Endothelial cell of umbilical vein (primary cell): ENCODE data around the gene ABCC1. TPM values are rescaled to one million over a fixed set of nuclear protein-coding genes. Genes with fewer than 3 reads are reported as not detected.

ENCODE experiments used
- BruUV-seq: library from RNA; stranded (reverse); fragments of 400-500 nt; replicated peaks from 2 replicates; lab custom pipeline; 2021; lab: Mats Ljungman, UMichigan
- CTCF ChIA-PET: fragments of 300-600, 350-600 bp; sonication (Branson Sonifier 250); formaldehyde crosslinking; loops from one replicate; lab custom pipeline; 2021; ENCODE audit warnings: antibody characterized with exemption, inconsistent platforms; lab: Charles Lee
- POLR2A ChIA-PET: fragments of 300-600, 350-600 bp; sonication (Branson Sonifier 250); formaldehyde crosslinking; loops from one replicate; lab custom pipeline; 2021; ENCODE audit warnings: antibody characterized with exemption, inconsistent platforms; lab: Charles Lee
- DNase-seq: peaks from one replicate; pipeline ENCODE4 v3.0.0-alpha.2; 2011; ENCODE audit warnings: low read depth, low spot score
- FAIRE-seq: peaks from 2 replicates; lab custom pipeline; 2011; peaks lifted over from hg19 to GRCh38; lab: Jason Lieb, UNC
- H2AFZ ChIP-seq: 2 replicates; pipeline ENCODE4 v1.6.0; 2012; ENCODE audit warnings: low read depth, low read length, control low read depth, inconsistent platforms
- H3K27ac ChIP-seq: 2 replicates; pipeline ENCODE4 v1.5.1; 2011; ENCODE audit warnings: low read depth, mild to moderate bottlenecking, control low read depth, low read length, moderate library complexity; ENCODE audit not compliant: insufficient read depth
- H3K27me3 ChIP-seq, 2 experiments: 2 replicates each; pipeline versions ENCODE4 v1.6.0 to v1.6.1; 2011; ENCODE audit warnings: low read length in 2 of 2, mixed read lengths in 1 of 2; ENCODE audit not compliant: control insufficient read depth in 2 of 2, insufficient read depth in 2 of 2
- H3K36me3 ChIP-seq, 2 experiments: 2 replicates in 1 of 2; 3 replicates in 1 of 2; pipeline ENCODE4 v1.5.1; 2011; ENCODE audit warnings: low read length in 2 of 2, mild to moderate bottlenecking in 1 of 2, moderate library complexity in 1 of 2; ENCODE audit not compliant: control insufficient read depth in 2 of 2, insufficient read depth in 2 of 2; ENCODE audit errors: extremely low read depth in 1 of 2
- H3K4me1 ChIP-seq: 3 replicates; pipeline ENCODE4 v1.5.1; 2011; ENCODE audit warnings: mild to moderate bottlenecking, low read length; ENCODE audit not compliant: control insufficient read depth, insufficient read depth; ENCODE audit errors: extremely low read depth
- H3K4me2 ChIP-seq: 2 replicates; pipeline ENCODE4 v1.6.1; 2011; ENCODE audit warnings: low read length, control low read depth, mixed read lengths; ENCODE audit not compliant: insufficient read depth
- H3K4me3 ChIP-seq, 3 experiments: fragments of 200-600 bp in 1 of 3; sonication (generic), shearing (Covaris generic) in 1 of 3; replicated peaks in 1 of 3; 2 replicates each; pipeline ENCODE4 v1.5.1; 2011 to 2016; ENCODE audit warnings: control low read depth in 3 of 3, low read length in 3 of 3, mild to moderate bottlenecking in 2 of 3, inconsistent platforms in 1 of 3, low read depth in 1 of 3, moderate library complexity in 1 of 3; ENCODE audit not compliant: insufficient read depth in 1 of 3
- H3K79me2 ChIP-seq: 2 replicates; pipeline ENCODE4 v1.6.0; 2012; ENCODE audit warnings: low read length, inconsistent platforms; ENCODE audit not compliant: control insufficient read depth, insufficient read depth
- H3K9ac ChIP-seq: replicated peaks from 2 replicates; pipeline ENCODE3; 2011; ENCODE audit warnings: low read length, control low read depth; ENCODE audit not compliant: insufficient read depth; ENCODE audit errors: extremely low read depth
- H3K9me1 ChIP-seq: replicated peaks from 3 replicates; pipeline ENCODE4 v1.6.0; 2011; ENCODE audit warnings: mild to moderate bottlenecking, low read length; ENCODE audit not compliant: control insufficient read depth, insufficient read depth; ENCODE audit errors: extremely low read depth
- H3K9me3 ChIP-seq: replicated peaks from 2 replicates; pipeline ENCODE4 v1.5.1; 2012; ENCODE audit warnings: low read length, inconsistent platforms; ENCODE audit not compliant: control insufficient read depth, insufficient read depth
- H4K20me1 ChIP-seq: replicated peaks from 2 replicates; pipeline ENCODE3; 2011; ENCODE audit warnings: mild to moderate bottlenecking, low read length; ENCODE audit not compliant: control insufficient read depth, insufficient read depth; ENCODE audit errors: extremely low read depth
- CTCF ChIP-seq, 2 donors: IDR thresholded peaks; 1 replicate in 1 of 2; 2 replicates in 1 of 2; pipeline ENCODE4 v1.5.1; 2011; ENCODE audit warnings: low read length in 2 of 2, mild to moderate bottlenecking in 2 of 2, moderate library complexity in 2 of 2, control low read depth in 1 of 2, inconsistent platforms in 1 of 2, low read depth in 1 of 2; ENCODE audit not compliant: insufficient read depth in 1 of 2; ENCODE audit errors: extremely low read depth in 1 of 2
- EZH2 ChIP-seq: IDR thresholded peaks from 2 replicates; pipeline ENCODE4 v1.6.1; 2012; ENCODE audit warnings: borderline replicate concordance, low read depth, mild to moderate bottlenecking, moderate library complexity, low read length, inconsistent platforms; ENCODE audit not compliant: severe bottlenecking
- FOS ChIP-seq: IDR thresholded peaks from 2 replicates; pipeline ENCODE4 v1.6.1; 2011; ENCODE audit warnings: mild to moderate bottlenecking, low read length, moderate library complexity, borderline replicate concordance; ENCODE audit not compliant: insufficient read depth
- GATA2 ChIP-seq: IDR thresholded peaks from 2 replicates; pipeline ENCODE4 v1.7.0; 2011; ENCODE audit warnings: low read depth, mild to moderate bottlenecking, moderate library complexity, mixed read lengths, low read length; ENCODE audit not compliant: insufficient read length, insufficient read depth
- JUN ChIP-seq: IDR thresholded peaks from 2 replicates; pipeline ENCODE4 v1.6.1; 2011; ENCODE audit warnings: borderline replicate concordance, low read depth; ENCODE audit not compliant: insufficient read length, insufficient read depth
- MAX ChIP-seq: IDR thresholded peaks from 2 replicates; pipeline ENCODE4 v1.6.1; 2011; ENCODE audit not compliant: insufficient read depth, insufficient read length
- MYC ChIP-seq: IDR thresholded peaks from one replicate; pipeline ENCODE4 v1.6.1; 2011; ENCODE audit warnings: mild to moderate bottlenecking, low read depth, low read length
- POLR2A ChIP-seq: IDR thresholded peaks from 2 replicates; pipeline ENCODE4 v1.6.1; 2012; ENCODE audit warnings: low read depth, mild to moderate bottlenecking, control low read depth, low read length
- POLR2AphosphoS5 ChIP-seq: IDR thresholded peaks from 2 replicates; pipeline ENCODE4 v1.6.1; 2012; ENCODE audit warnings: low read depth, mild to moderate bottlenecking, control low read depth, low read length, moderate library complexity; ENCODE audit not compliant: insufficient read depth
- dilution Hi-C: fragments of 300-500 bp; cut with MboI; formaldehyde crosslinking; loops from one replicate; pipeline ENCODE4 v1.15.0; 2019; ENCODE audit warnings: low sequenced_read_pairs; ENCODE audit not compliant: extremely low pct_ligation_motif_present
- intact Hi-C: fragments of 100-400 bp; cut with micrococcal nuclease; formaldehyde crosslinking; loops from one replicate; pipeline ENCODE4 v1.10.0; 2022
- polyA plus RNA-seq, 4 experiments: library from polyadenylated mRNA; depleted of rRNA in 3 of 4; stranded (reverse) in 3 of 4; unstranded in 1 of 4; fragments of >200 nt; gene quantifications; 2 replicates each; pipeline versions ENCODE4 v1.2.1 to v1.2.3, GENCODE V29; 2011 to 2012; ENCODE audit warnings: missing spikeins in 1 of 4
- total RNA-seq: library from RNA; stranded (reverse); gene quantifications from 2 replicates; pipeline ENCODE4 v1.2.3, GENCODE V29; 2021

The ABCC1 gene
- total and polyA plus RNA-seq, 2 donors (not counting 3 experiments of a cell fraction or from before 2014, with no cell fraction given), result 46.1 to 89.2 TPM

GRCh38 chr16:16166949-16167348 lies 217.5 kb downstream of the ABCC1 start:
- dilution Hi-C loops, result no loop called here
- H4K20me1 ChIP-seq, result no peaks in the 10 kb centered on the region
- H3K4me3 ChIP-seq, result no peak overlapping the region
- H3K4me2 ChIP-seq, result no peak overlapping the region
- intact Hi-C loops, result no loop called here
- no peak overlapping the region for H3K9ac ChIP-seq
- no peak for DNase-seq
- no peak overlapping the region for H3K27ac ChIP-seq
- BruUV-seq, result no TSS peak
- peaks cover 0 to 1% of the 10 kb centered on the region in 2 experiments for H3K27me3 ChIP-seq
- H3K79me2 ChIP-seq, result no peaks in the 10 kb centered on the region
- TF ChIP-seq JUN (no peak), EZH2 (no peak), POLR2A (no peak), MYC (no peak), MAX (no peak), CTCF (IDR thresholded peaks at IDR 0.05; ENCODE audit: extremely low read depth in 1 of 2, insufficient read depth in 1 of 2, low read depth in 1 of 2, low read length in 2 of 2) (no peak), POLR2AphosphoS5 (no peak), FOS (no peak), GATA2 (no peak)
- no peaks in the 10 kb centered on the region for H3K9me1 ChIP-seq
- no peaks in the 10 kb centered on the region for H3K36me3 ChIP-seq
- no peaks in the 10 kb centered on the region for H3K9me3 ChIP-seq
- no peak for FAIRE-seq
- no peaks in the 10 kb centered on the region for H3K4me1 ChIP-seq
- ChIA-PET CTCF (interaction anchor here (0.7 kb wide), 1 partner anchor 20 kb away, joined by 4 read pairs; no protein-coding TSS in a partner anchor), POLR2A (no interaction called here)
- H2AFZ ChIP-seq, result no peak overlapping the region
